ENCODE results near the gene KLHL29.

The KLHL29 gene

DNA sequence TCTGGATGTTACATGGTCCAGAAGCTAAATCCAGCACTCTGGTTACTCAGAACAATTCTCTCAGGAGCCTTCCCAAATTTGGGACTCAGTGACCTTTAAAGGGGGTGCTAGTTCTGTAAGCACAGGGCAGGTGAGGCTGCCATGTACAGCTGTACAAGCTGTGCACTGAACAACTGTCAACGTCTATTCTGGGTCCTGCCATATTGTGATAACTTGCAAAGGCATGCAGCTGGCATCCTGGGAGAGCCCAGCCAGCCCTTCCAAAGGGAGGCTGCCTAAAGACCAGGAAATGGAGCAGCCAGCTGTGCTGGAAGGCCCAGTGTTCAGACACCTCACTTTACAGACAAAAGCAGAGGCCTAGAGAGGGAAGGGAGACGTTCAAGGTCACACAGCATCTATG lies 204.8 kb downstream of the KLHL29 start:
- no peak overlapping the region for H3K27ac ChIP-seq (replicated peaks)
- H3K4me3 ChIP-seq (replicated peaks; ENCODE audit: insufficient read depth, low read length), result no peak overlapping the region
- peaks cover 6% of the 10 kb centered on the region for H3K27me3 ChIP-seq (ENCODE audit: insufficient read depth, poor library complexity, severe bottlenecking)
- no peak for TF ChIP-seq CTCF (IDR thresholded peaks at IDR 0.05; ENCODE audit: insufficient read depth, low read length)
- TF ChIP-seq GABPA (IDR thresholded peaks at IDR 0.05; ENCODE audit: low read depth), result no peak
- no peak for TF ChIP-seq POLR2AphosphoS5 (IDR thresholded peaks at IDR 0.05; ENCODE audit: low read depth)
- no peak for TF ChIP-seq REST (IDR thresholded peaks at IDR 0.05; ENCODE audit: insufficient replicate concordance, low read depth)
- TF ChIP-seq SPI1 (IDR thresholded peaks at IDR 0.05; ENCODE audit: borderline replicate concordance, low read depth), result no peak
- no peak for DNase-seq (ENCODE audit: low read depth in 1 of 2, low spot score in 1 of 2)

GRCh38 chr2:23590241-23590869 lies 205.4 kb downstream of the KLHL29 start:
- TF ChIP-seq REST (IDR thresholded peaks at IDR 0.05; ENCODE audit: insufficient replicate concordance, low read depth) (no peak), SPI1 (IDR thresholded peaks at IDR 0.05; ENCODE audit: borderline replicate concordance, low read depth) (no peak), CTCF (IDR thresholded peaks at IDR 0.05; ENCODE audit: insufficient read depth, low read length) (no peak), POLR2AphosphoS5 (IDR thresholded peaks at IDR 0.05; ENCODE audit: low read depth) (no peak)
- peaks cover 3% of the 10 kb centered on the region for H3K27me3 ChIP-seq (ENCODE audit: insufficient read depth, poor library complexity, severe bottlenecking)
- no peak overlapping the region for H3K4me3 ChIP-seq (replicated peaks; ENCODE audit: insufficient read depth, low read length)
- no peak overlapping the region for H3K27ac ChIP-seq (replicated peaks)
- DNase-seq (ENCODE audit: low read depth in 1 of 2, low spot score in 1 of 2), result no peak

GRCh38 chr2:23591111-23591510 lies 206.1 kb downstream of the KLHL29 start:
- no peak overlapping the region for H3K27ac ChIP-seq (replicated peaks)
- H3K27me3 ChIP-seq (ENCODE audit: insufficient read depth, poor library complexity, severe bottlenecking), result peaks cover 3% of the 10 kb centered on the region
- TF ChIP-seq POLR2AphosphoS5 (IDR thresholded peaks at IDR 0.05; ENCODE audit: low read depth) (no peak), REST (IDR thresholded peaks at IDR 0.05; ENCODE audit: insufficient replicate concordance, low read depth) (no peak), CTCF (IDR thresholded peaks at IDR 0.05; ENCODE audit: insufficient read depth, low read length) (no peak), GABPA (IDR thresholded peaks at IDR 0.05; ENCODE audit: low read depth) (no peak), SPI1 (IDR thresholded peaks at IDR 0.05; ENCODE audit: borderline replicate concordance, low read depth) (no peak)
- no peak overlapping the region for H3K4me3 ChIP-seq (replicated peaks; ENCODE audit: insufficient read depth, low read length)
- DNase-seq (ENCODE audit: low read depth in 1 of 2, low spot score in 1 of 2), result no peak

Measured in HL-60 (cell line).